Measurements from ENCODE around the gene SCGB1C1. TPM values are rescaled to one million over a fixed set of nuclear protein-coding genes. Genes with fewer than 3 reads are reported as not detected.

Gene SCGB1C1
- total and polyA plus RNA-seq, 4 donors: not detected

Small RNAs within 50 kb of the gene (small RNA-seq; reads per million reads assigned to genes)
- gene RNU6-447P (ENCODE audit: low replicate concordance): not detected

Other genes starting within 250 kb of the SCGB1C1 start
- 10 to 100 TPM; 29.7 to 58.7 TPM for gene BET1L, start 14.3 kb downstream of the SCGB1C1 start, total RNA-seq
- 10 to 100 TPM; 30.1 to 49.9 TPM for gene BET1L, start 14.3 kb downstream of the SCGB1C1 start, polyA plus RNA-seq
- gene RIC8A, start 14.6 kb downstream of the SCGB1C1 start, total RNA-seq: 100 to 1,000 TPM; 104 to 122 TPM
- gene RIC8A, start 14.6 kb downstream of the SCGB1C1 start, polyA plus RNA-seq: 10 to 100 TPM; 52.1 to 83.2 TPM
- 10 to 100 TPM; 16.0 to 21.2 TPM for gene SIRT3, start 43.3 kb downstream of the SCGB1C1 start, total RNA-seq
- 10 to 100 TPM; 14.6 to 16.9 TPM for gene SIRT3, start 43.3 kb downstream of the SCGB1C1 start, polyA plus RNA-seq
- gene PSMD13, start 43.9 kb downstream of the SCGB1C1 start, total RNA-seq: 100 to 1,000 TPM in 1 of 2 donors, 10 to 100 TPM in 1; 75.2 to 131 TPM
- 100 to 1,000 TPM; 158 to 184 TPM for gene PSMD13, start 43.9 kb downstream of the SCGB1C1 start, polyA plus RNA-seq
- 1 to 10 TPM; 2.1 to 2.7 TPM for gene NLRP6, start 85.3 kb downstream of the SCGB1C1 start, total RNA-seq
- 1 to 10 TPM in 1 of 2 donors, under 1 TPM in 1; 0.08 to 9.6 TPM for gene NLRP6, start 85.3 kb downstream of the SCGB1C1 start, polyA plus RNA-seq
- gene PGGHG, start 96.0 kb downstream of the SCGB1C1 start, total RNA-seq: 10 to 100 TPM; 21.6 to 63.3 TPM
- gene PGGHG, start 96.0 kb downstream of the SCGB1C1 start, polyA plus RNA-seq: 100 to 1,000 TPM; 112 to 145 TPM
- not detected for gene IFITM5, start 106.4 kb downstream of the SCGB1C1 start, total RNA-seq
- not detected for gene IFITM5, start 106.4 kb downstream of the SCGB1C1 start, polyA plus RNA-seq
- 100 to 1,000 TPM in 1 of 2 donors, 10 to 100 TPM in 1; 75.7 to 656 TPM for gene IFITM2, start 114.7 kb downstream of the SCGB1C1 start, total RNA-seq
- gene IFITM2, start 114.7 kb downstream of the SCGB1C1 start, polyA plus RNA-seq: 1,000 to 10,000 TPM; 1,063 to 4,189 TPM
- gene IFITM1, start 121.0 kb downstream of the SCGB1C1 start, total RNA-seq: 100 to 1,000 TPM in 1 of 2 donors, 10 to 100 TPM in 1; 53.3 to 104 TPM
- 100 to 1,000 TPM; 275 to 531 TPM for gene IFITM1, start 121.0 kb downstream of the SCGB1C1 start, polyA plus RNA-seq
- gene IFITM3, start 127.8 kb downstream of the SCGB1C1 start, total RNA-seq: 100 to 1,000 TPM; 191 to 903 TPM
- 1,000 to 10,000 TPM; 1,642 to 2,585 TPM for gene IFITM3, start 127.8 kb downstream of the SCGB1C1 start, polyA plus RNA-seq
- 1 to 10 TPM; 1.4 to 6.8 TPM for gene B4GALNT4, start 176.4 kb downstream of the SCGB1C1 start, total RNA-seq
- 1 to 10 TPM; 2.1 to 4.6 TPM for gene B4GALNT4, start 176.4 kb downstream of the SCGB1C1 start, polyA plus RNA-seq
- gene PKP3, start 201.1 kb downstream of the SCGB1C1 start, total RNA-seq: 10 to 100 TPM; 15.7 to 63.1 TPM
- 10 to 100 TPM; 33.8 to 46.8 TPM for gene PKP3, start 201.1 kb downstream of the SCGB1C1 start, polyA plus RNA-seq
- 10 to 100 TPM; 25.7 to 87.3 TPM for gene SIGIRR, start 221.9 kb downstream of the SCGB1C1 start, total RNA-seq
- 100 to 1,000 TPM in 1 of 2 donors, 10 to 100 TPM in 1; 43.4 to 112 TPM for gene SIGIRR, start 221.9 kb downstream of the SCGB1C1 start, polyA plus RNA-seq
- gene ANO9, start 248.9 kb downstream of the SCGB1C1 start, total RNA-seq: 10 to 100 TPM in 1 of 2 donors, 1 to 10 TPM in 1; 5.8 to 17.6 TPM
- gene ANO9, start 248.9 kb downstream of the SCGB1C1 start, polyA plus RNA-seq: 10 to 100 TPM in 1 of 2 donors, 1 to 10 TPM in 1; 8.7 to 18.6 TPM